ENCODE results near the gene LAMB3.

DNA sequence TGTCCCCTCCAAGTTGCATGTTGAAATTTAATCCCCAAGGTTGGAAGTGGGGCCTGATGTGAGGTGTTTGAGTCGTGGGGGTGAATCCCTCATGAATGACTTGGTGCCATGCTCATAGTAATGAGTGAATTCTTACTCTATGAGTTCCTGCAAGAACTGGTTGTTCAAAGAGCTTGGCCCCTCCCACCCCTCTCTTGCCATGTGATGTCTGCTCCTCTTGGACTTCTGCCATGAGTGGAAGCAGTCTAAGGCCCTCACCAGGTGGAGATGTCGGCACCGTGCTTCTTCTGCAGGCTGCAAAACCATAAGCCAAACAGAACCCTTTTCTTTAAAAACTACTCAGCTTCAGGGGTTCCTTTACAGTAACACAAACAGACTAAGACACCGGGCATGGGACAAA is 37.3 kb upstream of the LAMB3 start:
- no peak for TF ChIP-seq MXI1 (conservative IDR thresholded peaks at IDR 0.05; ENCODE audit: poor library complexity, severe bottlenecking)
- TF ChIP-seq, protein P1, sequence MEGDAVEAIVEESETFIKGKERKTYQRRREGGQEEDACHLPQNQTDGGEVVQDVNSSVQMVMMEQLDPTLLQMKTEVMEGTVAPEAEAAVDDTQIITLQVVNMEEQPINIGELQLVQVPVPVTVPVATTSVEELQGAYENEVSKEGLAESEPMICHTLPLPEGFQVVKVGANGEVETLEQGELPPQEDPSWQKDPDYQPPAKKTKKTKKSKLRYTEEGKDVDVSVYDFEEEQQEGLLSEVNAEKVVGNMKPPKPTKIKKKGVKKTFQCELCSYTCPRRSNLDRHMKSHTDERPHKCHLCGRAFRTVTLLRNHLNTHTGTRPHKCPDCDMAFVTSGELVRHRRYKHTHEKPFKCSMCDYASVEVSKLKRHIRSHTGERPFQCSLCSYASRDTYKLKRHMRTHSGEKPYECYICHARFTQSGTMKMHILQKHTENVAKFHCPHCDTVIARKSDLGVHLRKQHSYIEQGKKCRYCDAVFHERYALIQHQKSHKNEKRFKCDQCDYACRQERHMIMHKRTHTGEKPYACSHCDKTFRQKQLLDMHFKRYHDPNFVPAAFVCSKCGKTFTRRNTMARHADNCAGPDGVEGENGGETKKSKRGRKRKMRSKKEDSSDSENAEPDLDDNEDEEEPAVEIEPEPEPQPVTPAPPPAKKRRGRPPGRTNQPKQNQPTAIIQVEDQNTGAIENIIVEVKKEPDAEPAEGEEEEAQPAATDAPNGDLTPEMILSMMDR (IDR thresholded peaks at IDR 0.05; ENCODE audit: poor library complexity, severe bottlenecking), result no peak
- TF ChIP-seq RAD21 (conservative IDR thresholded peaks at IDR 0.05), result no peak
- TF ChIP-seq EP300 (conservative IDR thresholded peaks at IDR 0.05; ENCODE audit: poor library complexity, severe bottlenecking), result no peak
- TF ChIP-seq POLR2AphosphoS5 (IDR thresholded peaks at IDR 0.05), result no peak
- TF ChIP-seq EZH2 (IDR thresholded peaks at IDR 0.05; ENCODE audit: borderline replicate concordance, insufficient read depth, low read length, poor library complexity, severe bottlenecking), result no peak
- no peak for TF ChIP-seq REST (IDR thresholded peaks at IDR 0.05; ENCODE audit: borderline replicate concordance)
- TF ChIP-seq TAF1 (IDR thresholded peaks at IDR 0.05; ENCODE audit: low read depth), result no peak
